NCI-H2171 (cell line): ENCODE measurements around the gene EME2.

ENCODE experiments used
- DNase-seq: peaks from one replicate; lab custom pipeline; 2025; lab: John Stamatoyannopoulos, UW

EME2 gene

DNA sequence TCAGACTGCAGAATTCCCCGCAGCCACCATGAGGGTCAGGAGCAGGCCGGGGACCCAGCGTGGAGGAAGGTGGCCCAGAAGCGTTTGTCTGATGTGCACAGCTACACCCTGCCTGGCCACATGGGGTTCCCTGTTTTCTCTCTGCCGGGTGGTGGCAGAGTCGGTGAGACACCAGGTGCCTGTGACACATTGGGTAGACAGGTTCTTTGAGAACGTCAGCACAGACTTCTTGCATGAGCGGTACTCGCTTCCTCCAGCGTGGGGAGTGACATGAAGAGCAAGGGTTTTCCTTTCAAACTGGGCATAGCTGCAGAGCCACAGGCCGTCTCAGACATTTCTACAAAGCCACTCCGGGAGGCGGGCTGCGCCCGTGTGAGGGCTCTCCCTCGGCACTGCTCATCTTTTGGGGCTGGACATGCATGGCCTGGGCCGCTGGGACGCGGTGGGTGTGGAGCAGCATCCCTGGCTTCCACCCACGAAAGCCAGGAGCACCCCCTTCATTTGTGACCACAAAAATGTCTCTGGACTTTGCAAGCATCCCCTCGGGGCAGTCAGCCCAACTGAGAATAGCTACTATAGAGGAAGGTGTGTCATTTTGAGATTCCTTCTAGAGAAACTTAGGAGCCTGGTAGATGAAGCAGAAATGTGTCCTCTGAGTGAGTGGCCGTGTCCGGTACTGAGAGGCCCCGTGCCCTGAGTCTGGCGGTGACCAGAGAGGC, 27.3 kb upstream of the EME2 start:
- no peak for DNase-seq

- no peak for DNase-seq
These were observed 26.5 kb upstream of the EME2 start for GRCh38 chr16:1745900-1746692.

DNA sequence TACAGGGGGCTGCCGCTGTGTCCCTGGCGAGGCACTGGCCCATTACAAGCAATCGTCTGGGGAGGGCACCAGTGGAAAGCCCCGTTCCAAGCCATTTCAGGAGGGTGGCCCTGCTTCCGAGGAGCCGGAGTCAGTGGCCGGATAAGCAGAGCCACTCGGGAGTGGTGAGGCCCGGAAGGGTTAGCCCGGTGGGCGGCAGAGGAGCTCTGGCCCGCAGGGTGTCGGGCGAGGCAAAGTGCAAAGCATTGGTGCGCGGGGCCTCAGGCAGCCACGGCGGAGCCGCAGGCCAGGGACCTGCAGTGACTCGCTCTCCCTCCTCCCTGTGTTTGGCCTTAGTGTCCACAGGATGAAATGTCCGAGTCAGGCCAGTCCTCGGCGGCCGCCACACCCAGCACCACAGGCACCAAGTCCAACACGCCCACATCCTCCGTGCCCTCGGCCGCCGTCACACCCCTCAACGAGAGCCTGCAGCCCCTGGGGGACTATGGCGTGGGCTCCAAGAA, 25.9 kb upstream of the EME2 start:
- no peak for DNase-seq

DNA sequence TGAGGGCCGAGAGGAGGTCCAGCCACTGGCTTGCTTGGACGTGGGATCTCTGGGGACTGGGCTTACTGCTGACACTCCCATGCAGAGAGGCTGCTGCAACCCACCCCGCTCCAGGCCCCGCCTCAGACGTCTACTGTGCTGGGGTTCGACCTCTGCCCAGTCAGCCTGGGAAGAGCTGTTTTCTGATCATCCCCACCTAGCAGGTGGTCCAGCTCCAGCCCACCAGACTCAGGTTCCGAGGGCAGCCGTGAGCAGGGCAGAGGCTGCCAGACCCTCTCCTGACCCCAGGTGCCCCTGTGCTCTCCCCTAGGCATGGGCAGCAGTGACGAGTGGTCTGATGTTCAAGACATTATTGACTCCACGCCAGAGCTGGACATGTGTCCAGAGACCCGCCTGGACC, 24.7 kb upstream of the EME2 start:
- DNase-seq = no peak

DNA sequence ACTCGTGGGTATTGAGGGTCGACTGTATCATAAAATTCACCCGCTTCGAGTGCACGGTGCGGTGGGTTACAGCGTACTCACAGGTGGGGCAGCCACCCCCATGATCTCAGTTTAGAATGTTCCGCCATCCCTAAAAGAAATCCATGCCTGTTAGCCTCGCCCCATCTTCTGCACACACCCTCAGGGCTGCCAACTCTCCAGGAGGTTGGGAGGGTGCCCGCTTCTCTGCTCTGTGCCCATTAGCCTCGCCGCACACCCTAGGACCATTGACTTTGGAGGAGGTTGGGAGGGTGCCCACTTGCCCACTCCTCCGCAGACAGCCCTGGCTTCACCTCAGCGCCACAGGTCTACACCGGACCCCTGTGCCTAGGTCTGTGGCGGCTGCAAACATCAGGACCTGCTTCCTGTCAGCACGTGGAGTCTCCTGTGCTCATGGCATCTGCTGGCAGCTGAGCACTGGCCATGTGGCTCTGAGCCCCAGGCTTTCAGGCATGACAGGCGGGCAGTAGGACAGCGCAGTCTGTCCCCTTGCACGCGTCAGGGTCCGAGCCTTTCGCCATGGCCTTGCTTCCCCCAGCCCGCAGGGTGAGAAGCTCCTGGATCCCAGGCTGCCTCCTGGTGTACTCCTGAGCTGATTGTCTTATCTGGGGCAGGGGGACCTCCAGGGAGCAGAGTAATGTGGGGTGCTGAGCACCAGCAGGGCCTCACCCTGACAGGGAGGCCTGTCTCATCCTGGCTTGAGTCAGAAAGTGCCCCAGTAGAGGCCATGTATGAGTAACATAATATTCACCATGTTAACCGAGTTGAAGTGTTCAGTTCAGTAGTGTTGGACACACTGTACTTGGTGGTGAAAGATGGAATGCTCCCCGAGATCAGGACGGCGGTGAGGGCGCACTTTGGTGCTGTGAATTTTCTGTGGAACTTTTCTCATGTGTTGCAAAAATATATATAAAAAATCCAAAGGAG, 23.2 kb upstream of the EME2 start:
- DNase-seq = no peak

GRCh38 chr16:1751946-1752345, 20.7 kb upstream of the EME2 start:
- no peak for DNase-seq

DNA sequence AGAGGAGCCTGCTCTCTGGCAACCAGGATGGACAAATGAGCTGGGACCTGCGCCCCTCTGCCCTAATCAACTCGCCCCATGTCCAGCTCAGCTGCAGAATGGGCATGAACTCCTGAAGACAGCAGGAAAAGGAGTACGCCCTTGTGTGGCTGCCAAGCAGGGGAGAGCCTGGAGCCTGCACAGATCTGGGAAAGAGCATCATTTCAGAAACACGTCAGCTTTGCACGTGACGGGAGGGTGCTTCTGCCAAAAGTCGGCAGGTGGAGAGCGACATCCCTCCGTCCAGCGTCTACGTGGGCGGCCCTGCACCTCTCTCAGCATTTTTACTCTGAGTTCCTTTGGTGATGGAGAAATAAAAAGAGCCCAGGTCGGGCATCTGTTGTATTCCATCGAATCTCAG, 19.8 kb upstream of the EME2 start:
- DNase-seq = no peak

- DNase-seq = no peak
These were observed 18.4 kb upstream of the EME2 start for GRCh38 chr16:1754204-1754603.

DNA sequence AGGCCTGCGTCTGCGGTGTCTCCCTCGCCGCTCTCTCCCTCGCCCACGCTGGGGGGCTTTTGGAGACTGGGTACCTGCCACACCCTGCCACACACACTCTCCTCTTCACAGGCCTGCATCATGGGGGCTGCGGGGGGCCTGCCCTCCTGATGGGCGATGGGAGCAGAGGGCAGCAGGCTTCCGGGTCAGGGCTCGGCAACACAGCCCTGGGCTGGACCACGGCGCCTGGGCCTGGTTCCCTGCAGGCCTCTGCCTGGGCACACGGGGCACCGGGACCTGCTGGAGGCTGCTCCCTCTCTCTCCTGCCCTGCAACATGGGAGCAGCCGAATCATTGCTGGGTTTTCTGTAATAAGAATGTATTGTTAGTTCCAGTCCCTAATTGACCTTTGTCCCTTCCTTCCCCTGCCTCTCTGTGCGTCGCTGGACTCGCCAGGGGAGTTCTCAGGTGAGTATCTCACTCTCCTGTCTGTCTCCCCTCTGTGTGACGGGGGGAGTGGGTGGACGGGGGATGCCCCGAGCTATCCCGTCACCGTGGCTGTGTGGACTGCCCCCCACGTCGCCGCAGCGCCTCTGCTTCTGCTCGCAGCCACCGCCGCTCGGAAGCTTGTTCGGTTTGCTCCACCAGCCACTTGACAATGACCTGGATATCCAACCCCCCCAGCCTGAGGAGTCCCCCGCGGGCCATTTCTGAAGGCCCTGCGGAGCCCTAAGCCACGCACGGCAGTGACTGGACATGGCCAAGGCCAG, 14.7 kb upstream of the EME2 start:
- no peak for DNase-seq

GRCh38 chr16:1758923-1759322, 13.7 kb upstream of the EME2 start:
- no peak for DNase-seq

GRCh38 chr16:1759511-1759910, 13.1 kb upstream of the EME2 start:
- no peak for DNase-seq

- DNase-seq = no peak
These were observed 11.7 kb upstream of the EME2 start for GRCh38 chr16:1760911-1761310.

DNA sequence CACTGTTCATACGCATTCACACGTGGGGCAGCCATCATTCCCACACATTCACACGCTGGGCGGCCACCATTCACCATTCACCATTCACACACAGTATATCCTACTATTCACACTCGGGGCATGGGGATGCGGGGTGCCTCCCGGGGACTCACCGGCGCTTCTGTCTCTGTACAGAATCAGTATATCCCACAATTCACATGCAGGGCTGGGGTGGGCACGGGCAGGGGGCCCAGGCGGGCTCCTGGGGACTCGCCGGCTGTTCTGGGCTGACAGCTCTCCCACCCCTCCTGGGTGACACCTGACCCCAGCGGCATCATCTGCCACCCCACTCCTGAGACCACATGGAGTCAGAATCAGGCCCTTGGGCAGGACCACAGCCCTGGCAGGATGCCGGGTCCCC, 10.9 kb upstream of the EME2 start:
- no peak for DNase-seq

GRCh38 chr16:1762196-1762878, 10.3 kb upstream of the EME2 start:
- DNase-seq = peak; percentile 74

- DNase-seq = no peak
These were observed 9.6 kb upstream of the EME2 start for GRCh38 chr16:1762879-1763520.

- DNase-seq = peak; percentile 80
These were observed 8.8 kb upstream of the EME2 start for GRCh38 chr16:1763521-1764511.

DNA sequence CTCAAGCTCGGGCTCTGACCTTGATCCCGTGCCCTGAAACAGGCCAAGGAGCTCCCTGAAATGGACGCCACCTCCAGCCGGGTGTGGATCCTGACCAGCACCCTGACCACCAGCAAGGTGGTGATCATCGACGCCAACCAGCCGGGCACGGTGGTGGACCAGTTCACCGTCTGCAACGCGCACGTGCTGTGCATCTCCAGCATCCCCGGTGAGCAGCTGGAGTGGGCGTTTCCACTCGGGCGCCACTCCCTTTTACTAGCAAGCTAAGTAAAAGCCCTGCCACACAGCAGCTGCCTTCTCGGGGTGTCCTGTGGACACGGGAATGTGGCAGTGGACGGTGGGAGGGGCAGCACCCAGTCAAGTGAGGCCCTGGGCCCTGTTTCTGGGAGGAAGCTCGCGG, 7.6 kb upstream of the EME2 start:
- no peak for DNase-seq

- DNase-seq = no peak
These were observed 6.8 kb upstream of the EME2 start for GRCh38 chr16:1765826-1766225.

GRCh38 chr16:1766231-1766630, 6.4 kb upstream of the EME2 start:
- no peak for DNase-seq
